Measurements from ENCODE around the gene ZNF605.

- TF ChIP-seq CTCF (IDR thresholded peaks at IDR 0.05), result no peak
- TF ChIP-seq EZH2 (IDR thresholded peaks at IDR 0.05; ENCODE audit: borderline replicate concordance, insufficient read depth, low read depth, low read length, poor library complexity, severe bottlenecking), result no peak
Measured at GRCh38 chr12:132923356-132923909, 32.7 kb downstream of the ZNF605 start.

Data from B cell (primary cell).